K562 (cell line): ENCODE results near the gene ITGA11. TPM values are rescaled to one million over a fixed set of nuclear protein-coding genes. Genes with fewer than 3 reads are reported as not detected.

Experiments
- ATAC-seq: fragments of 200-7000 bp; cut with Tn5 transposase; 3 replicates; pipeline ENCODE4 v1.9.1; 2020; ENCODE audit warnings: moderate library complexity
- BruUV-seq: library from RNA; stranded (reverse); fragments of 400-500 nt; replicated peaks from 2 replicates; lab custom pipeline; 2021; lab: Mats Ljungman, UMichigan
- CTCF ChIA-PET: fragments of 300-600 bp; formaldehyde crosslinking; extraction: SDS; loops from one replicate; lab custom pipeline; 2021; ENCODE audit warnings: low intra/inter-chr PET ratio; lab: Yijun Ruan, JAX
- POLR2A ChIA-PET: fragments of 300-600, 350-650 bp; sonication (Branson Sonifier 250); formaldehyde crosslinking; extraction: SDS; loops from one replicate; lab custom pipeline; 2021; ENCODE audit warnings: antibody characterized with exemption, inconsistent platforms; lab: Yijun Ruan, JAX
- DNase-seq, 4 experiments: peaks; one replicate each; pipeline versions ENCODE4 v3.0.0 to v3.0.0-alpha.2; 2011 to 2018; ENCODE audit warnings: low spot score in 3 of 4, mixed read lengths in 3 of 4; ENCODE audit errors: extremely low read depth in 1 of 4
- FAIRE-seq: peaks from 2 replicates; lab custom pipeline; 2011; peaks lifted over from hg19 to GRCh38; lab: Jason Lieb, UNC
- H2AFZ ChIP-seq: 2 replicates; pipeline ENCODE4 v1.6.0; 2011; ENCODE audit warnings: low read depth, low read length, control low read depth, inconsistent platforms
- H3K27ac ChIP-seq: fragments of 200-600 bp; 3 replicates; pipeline ENCODE4 v1.8.0; 2011; ENCODE audit warnings: low read depth, mild to moderate bottlenecking, control low read depth, inconsistent platforms, low read length, moderate library complexity, mixed read lengths; ENCODE audit errors: extremely low read depth
- H3K27me3 ChIP-seq, 2 experiments: fragments of 300-600 bp in 1 of 2; 2 replicates in 1 of 2; 3 replicates in 1 of 2; pipeline versions ENCODE4 v1.6.0 to v1.8.0; 2011; ENCODE audit warnings: inconsistent platforms in 2 of 2, low read length in 2 of 2, mild to moderate bottlenecking in 1 of 2, mixed read lengths in 1 of 2, moderate library complexity in 1 of 2; ENCODE audit not compliant: control insufficient read depth in 2 of 2, insufficient read depth in 2 of 2
- H3K36me3 ChIP-seq: fragments of 300-600 bp; 3 replicates; pipeline ENCODE4 v1.8.0; 2011; ENCODE audit warnings: mild to moderate bottlenecking, low read length, inconsistent platforms; ENCODE audit not compliant: control insufficient read depth, insufficient read depth
- H3K4me1 ChIP-seq, 2 experiments: fragments of 200-600 bp in 1 of 2; replicated peaks in 1 of 2; 2 replicates in 1 of 2; 3 replicates in 1 of 2; pipeline versions ENCODE4 v1.5.1 to v1.8.0; 2011; ENCODE audit warnings: inconsistent platforms in 2 of 2, low read length in 2 of 2, mild to moderate bottlenecking in 1 of 2, mixed read lengths in 1 of 2, moderate library complexity in 1 of 2; ENCODE audit not compliant: control insufficient read depth in 2 of 2, insufficient read depth in 2 of 2
- H3K4me2 ChIP-seq: 2 replicates; pipeline ENCODE4 v1.6.1; 2011; ENCODE audit warnings: low read length, control low read depth, inconsistent platforms, mixed read lengths; ENCODE audit not compliant: insufficient read depth
- H3K4me3 ChIP-seq: fragments of 200-600 bp; sonication (generic), shearing (Covaris generic); 2 replicates; pipeline ENCODE4 v1.5.1; 2016; ENCODE audit warnings: control low read depth, inconsistent platforms
- H3K79me2 ChIP-seq: fragments of 200-600 bp; 3 replicates; pipeline ENCODE4 v1.8.0; 2011; ENCODE audit warnings: low read length, inconsistent platforms; ENCODE audit not compliant: control insufficient read depth, insufficient read depth
- H3K9ac ChIP-seq, 2 experiments: 2 replicates each; pipeline versions ENCODE4 v1.6.0 to v1.6.1; 2011; ENCODE audit warnings: low read depth in 2 of 2, low read length in 2 of 2, control low read depth in 1 of 2, inconsistent platforms in 1 of 2, mild to moderate bottlenecking in 1 of 2, mixed read lengths in 1 of 2; ENCODE audit not compliant: insufficient read depth in 1 of 2
- H3K9me1 ChIP-seq: one replicate; pipeline ENCODE4 v1.6.0; 2011; ENCODE audit warnings: inconsistent platforms, mild to moderate bottlenecking, low read length, moderate library complexity; ENCODE audit not compliant: control insufficient read depth, insufficient read depth
- H3K9me3 ChIP-seq: replicated peaks from 2 replicates; pipeline ENCODE4 v1.5.1; 2011; ENCODE audit warnings: low read depth, low read length, inconsistent platforms; ENCODE audit not compliant: control insufficient read depth, insufficient read depth
- H4K20me1 ChIP-seq: replicated peaks from 2 replicates; pipeline ENCODE4 v1.6.1; 2011; ENCODE audit warnings: low read length, inconsistent platforms, mixed read lengths; ENCODE audit not compliant: control insufficient read depth, insufficient read depth
- CBX2 ChIP-seq: fragments of 200-600 bp; sonication (generic); IDR thresholded peaks from one replicate; pipeline ENCODE4 v1.6.1; 2012; ENCODE audit warnings: mild to moderate bottlenecking, low read length, inconsistent platforms; ENCODE audit not compliant: insufficient read depth, poor library complexity, severe bottlenecking
- DMBX1 ChIP-seq: fragments of 250-450 bp; sonication (Bioruptor Pico); IDR thresholded peaks from 2 replicates; pipeline ENCODE4 v1.8.0; 2022; ENCODE audit warnings: inconsistent platforms, mild to moderate bottlenecking, moderate library complexity, borderline replicate concordance
- ERF ChIP-seq: fragments of 450-650 bp; formaldehyde crosslinking; IDR thresholded peaks from 2 replicates; pipeline ENCODE4 v1.4.0; 2020; ENCODE audit warnings: mild to moderate bottlenecking, mixed read lengths
- FOSL1 ChIP-seq: fragments of 200-800 bp; sonication (Bioruptor generic); conservative IDR thresholded peaks from 2 replicates; pipeline ENCODE4 v1.6.1; 2016; ENCODE audit warnings: missing genetic modification characterization, missing compliant biosample characterization
- HNRNPL ChIP-seq: fragments of 200-400 bp; formaldehyde crosslinking; IDR thresholded peaks from 2 replicates; pipeline ENCODE4 v1.6.1; 2017; ENCODE audit warnings: low read depth, mild to moderate bottlenecking, low read length
- ZEB2 ChIP-seq: fragments of 450-650 bp; IDR thresholded peaks from 2 replicates; pipeline ENCODE4 v1.6.1; 2016
- WGBS: fragments of 100-300 bp; shearing (Covaris generic); methylation state at CpG from one replicate; pipeline ENCODE4 v1.1.6; 2016; ENCODE audit warnings: low coverage, mixed read lengths; ENCODE audit not compliant: insufficient coverage; ENCODE audit errors: missing lambda C conversion rate; 5-methylcytosine and 5-hydroxymethylcytosine counted together
- in situ Hi-C: fragments of 300-500 bp; cut with MboI; formaldehyde crosslinking; loops from 4 replicates; pipeline ENCODE4 v1.15.0; 2018; ENCODE audit warnings: inconsistent platforms, mixed read lengths
- intact Hi-C: fragments of 100-400 bp; cut with micrococcal nuclease; formaldehyde crosslinking; loops from 2 replicates; pipeline ENCODE4 v1.14.2; 2022
- polyA plus RNA-seq, 8 experiments: library from polyadenylated mRNA; depleted of rRNA in 4 of 8; stranded (reverse) in 5 of 8; unstranded in 3 of 8; fragments of >200 nt; fragmentation: Nextera tagmentation in 2 of 8; fragmentation: Illumina TruSeq in 1 of 8; extraction: Ambion mirVana in 2 of 8; extraction: Trizol in 1 of 8; gene quantifications; 2 replicates each; pipeline versions ENCODE4 v1.2.1 to v1.2.3, GENCODE V29; 2011 to 2014; ENCODE audit warnings: inconsistent platforms in 1 of 8, missing spikeins in 1 of 8
- total RNA-seq, 7 experiments: library from RNA; depleted of rRNA in 6 of 7; stranded (reverse); fragments of >200 nt in 6 of 7; fragmentation: Illumina TruSeq in 2 of 7; extraction: Trizol in 2 of 7; gene quantifications; 2 replicates each; pipeline versions ENCODE4 v1.2.1 to v1.2.3, GENCODE V29; 2011 to 2021; ENCODE audit warnings: low replicate concordance in 1 of 7
- TF ChIP-seq, protein P1 (sequence below): fragments of 450-650 bp; IDR thresholded peaks from 2 replicates; pipeline ENCODE4 v1.6.1; 2016; ENCODE audit warnings: mild to moderate bottlenecking

The ITGA11 gene
- total and polyA plus RNA-seq, 9 of the 15 experiments (the other 6 are each of a cell fraction or from before 2014, with no cell fraction given), result 0.01 TPM; not detected in 8

DNA sequence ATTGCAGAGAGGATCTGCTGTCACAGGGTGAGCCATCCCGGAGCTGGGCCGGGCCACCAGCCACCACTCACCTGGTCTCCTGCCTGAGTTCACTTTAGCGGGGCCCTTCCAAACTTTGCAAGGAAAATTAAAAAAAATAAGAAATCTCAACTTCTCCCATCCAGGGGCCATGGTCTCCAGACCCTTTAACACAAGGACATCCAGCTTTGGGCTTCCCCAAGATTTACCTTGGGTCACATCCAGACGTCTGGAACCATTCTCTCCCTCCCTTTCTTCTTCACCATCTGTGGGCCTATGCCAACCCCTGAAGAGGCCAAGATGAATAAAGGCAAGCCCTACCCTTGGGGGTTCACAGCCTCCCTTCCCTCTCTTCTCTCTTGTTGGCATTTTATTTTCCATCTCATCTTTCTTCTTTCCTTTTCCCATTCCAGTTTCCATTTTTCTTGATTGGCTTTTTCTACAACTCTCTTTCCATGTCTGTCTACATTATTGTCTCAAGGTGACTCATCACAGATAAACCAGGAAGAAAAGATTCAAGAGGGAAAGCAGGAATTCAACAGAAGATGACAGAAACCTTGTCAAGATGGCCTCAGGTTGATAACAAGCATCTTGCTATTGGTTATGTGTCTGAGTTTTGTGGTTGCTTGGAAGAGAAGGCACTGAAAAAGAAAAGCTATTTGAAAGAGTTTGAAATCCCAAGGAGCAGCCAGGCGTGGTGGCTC, 49.5 kb downstream of the ITGA11 start:
- Histone ChIP-seq H4K20me1 (no peaks in the 10 kb centered on the region), H3K9me1 (no peaks in the 10 kb centered on the region), H3K36me3 (no peaks in the 10 kb centered on the region), H3K4me3 (no peak overlapping the region), H3K4me2 (no peak overlapping the region), H3K9me3 (no peaks in the 10 kb centered on the region), H2AFZ (no peak overlapping the region), H3K27me3 (peaks cover 0 to 25% of the 10 kb centered on the region in 2 experiments; a peak in 3 of 5 replicates), H3K4me1 (no peaks in the 10 kb centered on the region), H3K9ac (no peak overlapping the region), H3K27ac (no peak overlapping the region), H3K79me2 (no peaks in the 10 kb centered on the region)
- intact Hi-C loops, result loop anchor here (1.0 to 2.0 kb wide), 2 partner anchors 76 to 130 kb away; no protein-coding TSS in a partner anchor
- CTCF ChIA-PET, result interaction anchor here (1.7 kb wide), 1 partner anchor 77 kb away, joined by 3 read pairs; no protein-coding TSS in a partner anchor
- no TSS peak for BruUV-seq
- POLR2A ChIA-PET, result no interaction called here
- 0% methylated on average over 5 of the region's 5 CpGs for WGBS
- TF ChIP-seq FOSL1, result 0 out of 2 replicates have a peak, but pooled peaks have one; percentile 13
- no peak for TF ChIP-seq ERF (CRISPR knock-in tag)
- TF ChIP-seq HNRNPL, result no peak
- in situ Hi-C loops, result no loop called here
- ATAC-seq (no peak), FAIRE-seq (no peak), DNase-seq (no peak)

DNA sequence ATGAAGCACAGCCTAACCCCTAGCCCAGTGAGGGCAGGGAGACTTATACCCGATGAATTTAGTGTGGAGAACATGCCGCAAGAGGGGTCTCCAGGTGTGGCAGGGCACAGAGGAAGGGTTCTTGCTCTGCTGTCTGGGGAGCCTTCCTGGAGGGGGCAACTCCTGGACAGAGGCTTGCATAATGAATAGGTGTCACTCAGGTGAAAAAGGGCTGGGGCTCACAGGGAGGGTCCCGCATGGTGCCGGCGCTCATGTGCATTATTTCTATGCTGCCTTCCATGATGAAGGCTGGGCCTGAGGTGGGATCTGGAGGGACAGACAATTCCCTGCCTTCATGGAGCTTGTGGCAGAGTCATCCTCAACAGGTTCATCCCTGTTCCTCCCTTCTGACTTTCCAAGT, 51.5 kb downstream of the ITGA11 start:
- Histone ChIP-seq H3K9me1 (no peaks in the 10 kb centered on the region), H3K36me3 (no peaks in the 10 kb centered on the region), H3K9me3 (no peaks in the 10 kb centered on the region), H3K4me1 (no peaks in the 10 kb centered on the region), H2AFZ (no peak overlapping the region), H3K9ac (no peak overlapping the region), H3K79me2 (no peaks in the 10 kb centered on the region)
- no peak for FAIRE-seq
- DNase-seq, result no peak
- TF ChIP-seq DMBX1 (CRISPR knock-in tag), result no peak
- TF ChIP-seq, protein P1, sequence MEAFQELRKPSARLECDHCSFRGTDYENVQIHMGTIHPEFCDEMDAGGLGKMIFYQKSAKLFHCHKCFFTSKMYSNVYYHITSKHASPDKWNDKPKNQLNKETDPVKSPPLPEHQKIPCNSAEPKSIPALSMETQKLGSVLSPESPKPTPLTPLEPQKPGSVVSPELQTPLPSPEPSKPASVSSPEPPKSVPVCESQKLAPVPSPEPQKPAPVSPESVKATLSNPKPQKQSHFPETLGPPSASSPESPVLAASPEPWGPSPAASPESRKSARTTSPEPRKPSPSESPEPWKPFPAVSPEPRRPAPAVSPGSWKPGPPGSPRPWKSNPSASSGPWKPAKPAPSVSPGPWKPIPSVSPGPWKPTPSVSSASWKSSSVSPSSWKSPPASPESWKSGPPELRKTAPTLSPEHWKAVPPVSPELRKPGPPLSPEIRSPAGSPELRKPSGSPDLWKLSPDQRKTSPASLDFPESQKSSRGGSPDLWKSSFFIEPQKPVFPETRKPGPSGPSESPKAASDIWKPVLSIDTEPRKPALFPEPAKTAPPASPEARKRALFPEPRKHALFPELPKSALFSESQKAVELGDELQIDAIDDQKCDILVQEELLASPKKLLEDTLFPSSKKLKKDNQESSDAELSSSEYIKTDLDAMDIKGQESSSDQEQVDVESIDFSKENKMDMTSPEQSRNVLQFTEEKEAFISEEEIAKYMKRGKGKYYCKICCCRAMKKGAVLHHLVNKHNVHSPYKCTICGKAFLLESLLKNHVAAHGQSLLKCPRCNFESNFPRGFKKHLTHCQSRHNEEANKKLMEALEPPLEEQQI, result no peak
- no peak for TF ChIP-seq CBX2
- TF ChIP-seq ZEB2, result no peak
- TF ChIP-seq, all 486 proteins: peak for 0
- intact Hi-C loops, result no loop called here
- in situ Hi-C loops, result no loop called here
- Histone ChIP-seq H3K27ac (no peak overlapping the region), H3K4me3 (no peak overlapping the region), H4K20me1 (no peaks in the 10 kb centered on the region), H3K27me3 (peaks cover 0 to 16% of the 10 kb centered on the region in 2 experiments; a peak in 2 of 5 replicates), H3K4me2 (no peak overlapping the region)
- 11% methylated on average over 3 of the region's 5 CpGs for WGBS
- BruUV-seq, result no TSS peak
- ChIA-PET CTCF (no interaction called here), POLR2A (no interaction called here)
- no peak for ATAC-seq
